ENCODE results near the gene SEPTIN7. TPM values are rescaled to one million over a fixed set of nuclear protein-coding genes. Genes with fewer than 3 reads are reported as not detected.
A peak's percentile ranks its signal among the peaks of the same experiment; 100 is the strongest.
"Not testable (repeated sequence)": the region's sequence is repeated elsewhere in the genome, so short reads cannot be mapped to it uniquely, and the experiment has no call there.

Gene SEPTIN7
- total RNA-seq: 151 TPM

- peak within 1 kb of the TSS; percentile 71 to 90 for H3K4me3 ChIP-seq
- no peaks in the 10 kb centered on the region for H3K36me3 ChIP-seq
- no peaks in the 10 kb centered on the region for H3K9me3 ChIP-seq
- intact Hi-C loops (cut with DNase I): loop anchor here (10.0 kb wide), 2 partner anchors 46 to 86 kb away; no protein-coding TSS in a partner anchor
- peaks cover 47% of the 10 kb centered on the region for H3K4me1 ChIP-seq
- peak within 1 kb of the TSS; percentile 99 for H3K27ac ChIP-seq
- DNase-seq (ENCODE audit: extremely low spot score in 2 of 2): peak; percentile 97 to 99
- peak in 1 of 2 donors; percentile 84 for TF ChIP-seq POLR2A (IDR thresholded peaks at IDR 0.05)
- TF ChIP-seq, protein P1, sequence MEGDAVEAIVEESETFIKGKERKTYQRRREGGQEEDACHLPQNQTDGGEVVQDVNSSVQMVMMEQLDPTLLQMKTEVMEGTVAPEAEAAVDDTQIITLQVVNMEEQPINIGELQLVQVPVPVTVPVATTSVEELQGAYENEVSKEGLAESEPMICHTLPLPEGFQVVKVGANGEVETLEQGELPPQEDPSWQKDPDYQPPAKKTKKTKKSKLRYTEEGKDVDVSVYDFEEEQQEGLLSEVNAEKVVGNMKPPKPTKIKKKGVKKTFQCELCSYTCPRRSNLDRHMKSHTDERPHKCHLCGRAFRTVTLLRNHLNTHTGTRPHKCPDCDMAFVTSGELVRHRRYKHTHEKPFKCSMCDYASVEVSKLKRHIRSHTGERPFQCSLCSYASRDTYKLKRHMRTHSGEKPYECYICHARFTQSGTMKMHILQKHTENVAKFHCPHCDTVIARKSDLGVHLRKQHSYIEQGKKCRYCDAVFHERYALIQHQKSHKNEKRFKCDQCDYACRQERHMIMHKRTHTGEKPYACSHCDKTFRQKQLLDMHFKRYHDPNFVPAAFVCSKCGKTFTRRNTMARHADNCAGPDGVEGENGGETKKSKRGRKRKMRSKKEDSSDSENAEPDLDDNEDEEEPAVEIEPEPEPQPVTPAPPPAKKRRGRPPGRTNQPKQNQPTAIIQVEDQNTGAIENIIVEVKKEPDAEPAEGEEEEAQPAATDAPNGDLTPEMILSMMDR (IDR thresholded peaks at IDR 0.05): no peak
- TF ChIP-seq POLR2AphosphoS5 (IDR thresholded peaks at IDR 0.05; ENCODE audit: insufficient read depth in 1 of 2, low read depth in 1 of 2): peak; percentile 92 to 95
- H3K27me3 ChIP-seq: no peaks in the 10 kb centered on the region
Observed at GRCh38 chr7:35800718-35801391, at the start of gene SEPTIN7. Gene SEPTIN7, plus strand, starts transcription at chr7:35801057. Its CDS starts 153 bp downstream, at chr7:35801210.

- TF ChIP-seq POLR2AphosphoS5 (IDR thresholded peaks at IDR 0.05; ENCODE audit: insufficient read depth in 1 of 2, low read depth in 1 of 2): no peak
- TF ChIP-seq, protein P1 (IDR thresholded peaks at IDR 0.05): no peak
- TF ChIP-seq POLR2A (IDR thresholded peaks at IDR 0.05): no peak
- Histone ChIP-seq H3K4me1 (peaks cover 18% of the 10 kb centered on the region), H3K9me3 (no peaks in the 10 kb centered on the region), H3K36me3 (no peaks in the 10 kb centered on the region), H3K27ac (no peak overlapping the region), H3K27me3 (no peaks in the 10 kb centered on the region), H3K4me3 (no peak overlapping the region)
- intact Hi-C loops (cut with DNase I): loop anchor here (10.0 kb wide), 1 partner anchor 52 kb away; the partner anchor contains the start of gene SEPTIN7
- DNase-seq (ENCODE audit: extremely low spot score in 2 of 2): no peak
Observed at GRCh38 chr7:35752742-35753141, 48.1 kb upstream of the SEPTIN7 start.

DNA sequence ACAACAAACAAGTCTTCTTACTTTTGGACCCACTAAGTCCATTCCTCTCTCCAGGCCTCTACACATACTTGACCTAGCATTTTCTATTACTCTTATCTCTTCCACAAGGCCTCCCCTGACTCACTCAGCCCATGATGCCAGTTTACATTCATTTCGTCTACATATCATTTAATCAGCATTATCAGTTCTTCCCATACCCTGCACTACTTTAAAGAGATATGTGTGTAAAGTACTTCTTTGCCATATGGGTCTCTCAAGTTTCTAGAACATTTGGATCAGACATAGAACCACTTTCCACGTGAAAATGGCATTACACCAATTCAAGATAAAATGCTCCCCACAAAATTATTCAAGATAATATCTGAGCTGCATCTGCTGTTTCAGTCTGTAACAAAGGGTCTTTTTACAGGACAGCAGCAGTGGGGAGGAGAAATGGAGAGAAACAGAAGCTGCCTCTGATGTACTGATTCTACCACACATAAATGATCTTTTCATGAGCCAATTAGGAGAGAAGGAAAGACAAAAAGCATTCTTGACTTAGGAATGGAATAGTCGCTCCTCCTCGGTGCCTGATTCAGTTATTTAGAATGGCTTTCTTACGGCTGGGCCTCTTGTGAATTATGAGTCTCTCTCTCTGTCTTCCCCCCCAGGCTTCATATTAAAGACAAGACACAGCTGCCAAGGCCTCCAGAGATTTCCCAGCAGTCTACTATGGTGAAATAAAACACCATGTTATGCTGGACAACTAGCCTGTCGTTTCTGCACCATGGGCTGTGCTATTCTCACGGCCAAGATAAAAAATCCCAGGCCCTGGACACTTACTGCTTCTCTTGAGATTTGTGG is 46.9 kb upstream of the SEPTIN7 start:
- intact Hi-C loops (cut with DNase I): loop anchor here (10.0 kb wide), 1 partner anchor 51 kb away; the partner anchor contains the start of gene SEPTIN7
- DNase-seq (ENCODE audit: extremely low spot score in 2 of 2): no peak

DNA sequence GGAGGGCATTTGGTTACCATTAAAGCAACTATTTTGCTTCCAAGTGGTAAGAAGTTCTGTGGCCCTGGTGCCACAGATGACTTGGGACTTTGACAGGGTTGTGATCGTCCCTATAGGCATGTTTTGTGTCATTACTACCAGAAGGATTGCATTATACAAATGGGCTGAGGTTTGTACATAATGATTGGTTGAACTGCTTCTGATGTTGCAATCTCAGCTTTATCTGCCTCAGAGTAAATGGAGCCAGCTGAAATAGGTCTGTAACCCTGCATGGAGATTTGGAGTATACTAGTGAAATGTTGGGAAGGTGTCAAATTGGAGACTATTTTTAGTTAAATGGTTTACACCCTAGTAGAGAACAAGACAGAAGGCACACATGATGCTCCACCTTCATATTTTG is 46.1 kb upstream of the SEPTIN7 start:
- TF ChIP-seq, protein P1 (IDR thresholded peaks at IDR 0.05): no peak
- Histone ChIP-seq H3K9me3 (no peaks in the 10 kb centered on the region), H3K4me3 (peak overlapping the region in 1 of 2 donors; percentile 11), H3K27ac (peak overlapping the region; percentile 16), H3K4me1 (peaks cover 14% of the 10 kb centered on the region), H3K36me3 (no peaks in the 10 kb centered on the region), H3K27me3 (no peaks in the 10 kb centered on the region)
- DNase-seq (ENCODE audit: extremely low spot score in 2 of 2): no peak
- intact Hi-C loops (cut with DNase I): loop anchor here (10.0 kb wide), 1 partner anchor 50 kb away; the partner anchor contains the start of gene SEPTIN7

More for the DNA sequence above, 46.9 kb upstream of the SEPTIN7 start:
- Histone ChIP-seq H3K27ac (peak overlapping the region; percentile 16), H3K36me3 (no peaks in the 10 kb centered on the region), H3K27me3 (no peaks in the 10 kb centered on the region), H3K4me3 (peak overlapping the region in 1 of 2 donors; percentile 11), H3K4me1 (peaks cover 14% of the 10 kb centered on the region), H3K9me3 (no peaks in the 10 kb centered on the region)
- no peak for TF ChIP-seq POLR2AphosphoS5 (IDR thresholded peaks at IDR 0.05; ENCODE audit: insufficient read depth in 1 of 2, low read depth in 1 of 2)

DNA sequence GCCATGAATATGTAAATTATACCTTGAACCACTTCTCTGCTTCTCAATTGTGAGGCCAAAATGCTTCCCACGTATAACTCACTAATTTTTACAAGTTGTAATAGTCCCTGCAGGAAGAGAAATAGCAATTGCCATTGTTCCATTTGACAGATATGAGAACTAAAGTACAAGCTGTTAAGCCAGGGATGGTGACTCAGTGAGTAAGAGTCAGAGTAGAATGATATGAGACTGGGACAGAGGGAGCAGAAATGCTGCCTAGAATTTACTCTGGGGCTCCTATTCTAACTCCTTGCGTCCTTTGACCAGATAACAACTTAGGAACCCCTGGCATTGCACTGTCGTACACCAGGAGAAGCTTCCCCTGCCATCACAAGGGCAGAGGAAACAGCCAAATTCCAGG is 45.1 kb upstream of the SEPTIN7 start:
- DNase-seq (ENCODE audit: extremely low spot score in 2 of 2): no peak
- no peak overlapping the region for H3K4me3 ChIP-seq
- intact Hi-C loops (cut with DNase I): loop anchor here (10.0 kb wide), 1 partner anchor 49 kb away; the partner anchor contains the start of gene SEPTIN7

DNA sequence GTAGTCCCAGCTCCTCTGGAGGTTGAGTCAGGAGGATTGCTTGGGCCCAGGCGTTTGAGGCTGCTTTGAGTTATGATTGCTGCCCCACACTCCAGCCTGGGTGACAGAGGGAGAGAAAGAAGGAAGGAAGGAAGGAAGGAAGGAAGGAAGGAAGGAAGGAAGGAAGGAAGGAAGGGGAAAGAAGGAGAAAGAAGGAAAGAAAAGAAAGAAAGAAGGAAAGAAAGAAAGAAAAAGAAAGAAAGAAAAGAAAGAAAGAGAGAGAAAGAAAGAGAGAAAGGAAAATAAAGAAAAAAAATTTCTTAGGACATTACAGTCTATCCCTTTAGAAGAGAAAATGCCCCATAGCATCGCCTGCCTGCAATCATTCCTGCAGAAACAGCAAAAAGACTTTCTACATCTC is 44.4 kb upstream of the SEPTIN7 start:
- peaks cover 23% of the 10 kb centered on the region for H3K4me1 ChIP-seq
- not testable (repeated sequence) for H3K27me3 ChIP-seq; H3K36me3 ChIP-seq; H3K27ac ChIP-seq; DNase-seq (ENCODE audit: extremely low spot score in 2 of 2); H3K4me3 ChIP-seq; H3K9me3 ChIP-seq
- intact Hi-C loops (cut with DNase I): loop anchor here (10.0 kb wide), 1 partner anchor 48 kb away; the partner anchor contains the start of gene SEPTIN7

More for the DNA sequence above, 45.1 kb upstream of the SEPTIN7 start:
- peaks cover 16% of the 10 kb centered on the region for H3K4me1 ChIP-seq
- TF ChIP-seq, protein P1 (IDR thresholded peaks at IDR 0.05): no peak
- TF ChIP-seq POLR2A (IDR thresholded peaks at IDR 0.05) (no peak), POLR2AphosphoS5 (IDR thresholded peaks at IDR 0.05; ENCODE audit: insufficient read depth in 1 of 2, low read depth in 1 of 2) (no peak)
- no peaks in the 10 kb centered on the region for H3K27me3 ChIP-seq
- no peaks in the 10 kb centered on the region for H3K9me3 ChIP-seq
- H3K27ac ChIP-seq: no peak overlapping the region
- H3K36me3 ChIP-seq: no peaks in the 10 kb centered on the region

All from vagina (tissue), 2 donors.